Endothelial cell of umbilical vein (primary cell): Measurements from ENCODE around the gene NDUFA8. TPM values are rescaled to one million over a fixed set of nuclear protein-coding genes. Genes with fewer than 3 reads are reported as not detected.

Experiments
- BruUV-seq: library from RNA; stranded (reverse); fragments of 400-500 nt; replicated peaks from 2 replicates; lab custom pipeline; 2021; lab: Mats Ljungman, UMichigan
- CTCF ChIA-PET: fragments of 300-600, 350-600 bp; sonication (Branson Sonifier 250); formaldehyde crosslinking; loops from one replicate; lab custom pipeline; 2021; ENCODE audit warnings: antibody characterized with exemption, inconsistent platforms; lab: Charles Lee
- POLR2A ChIA-PET: fragments of 300-600, 350-600 bp; sonication (Branson Sonifier 250); formaldehyde crosslinking; loops from one replicate; lab custom pipeline; 2021; ENCODE audit warnings: antibody characterized with exemption, inconsistent platforms; lab: Charles Lee
- DNase-seq: peaks from one replicate; pipeline ENCODE4 v3.0.0-alpha.2; 2011; ENCODE audit warnings: low read depth, low spot score
- FAIRE-seq: peaks from 2 replicates; lab custom pipeline; 2011; peaks lifted over from hg19 to GRCh38; lab: Jason Lieb, UNC
- H2AFZ ChIP-seq: 2 replicates; pipeline ENCODE4 v1.6.0; 2012; ENCODE audit warnings: low read depth, low read length, control low read depth, inconsistent platforms
- H3K27ac ChIP-seq: 2 replicates; pipeline ENCODE4 v1.5.1; 2011; ENCODE audit warnings: low read depth, mild to moderate bottlenecking, control low read depth, low read length, moderate library complexity; ENCODE audit not compliant: insufficient read depth
- H3K27me3 ChIP-seq, 2 experiments: 2 replicates each; pipeline versions ENCODE4 v1.6.0 to v1.6.1; 2011; ENCODE audit warnings: low read length in 2 of 2, mixed read lengths in 1 of 2; ENCODE audit not compliant: control insufficient read depth in 2 of 2, insufficient read depth in 2 of 2
- H3K36me3 ChIP-seq, 2 experiments: 2 replicates in 1 of 2; 3 replicates in 1 of 2; pipeline ENCODE4 v1.5.1; 2011; ENCODE audit warnings: low read length in 2 of 2, mild to moderate bottlenecking in 1 of 2, moderate library complexity in 1 of 2; ENCODE audit not compliant: control insufficient read depth in 2 of 2, insufficient read depth in 2 of 2; ENCODE audit errors: extremely low read depth in 1 of 2
- H3K4me1 ChIP-seq: 3 replicates; pipeline ENCODE4 v1.5.1; 2011; ENCODE audit warnings: mild to moderate bottlenecking, low read length; ENCODE audit not compliant: control insufficient read depth, insufficient read depth; ENCODE audit errors: extremely low read depth
- H3K4me2 ChIP-seq: 2 replicates; pipeline ENCODE4 v1.6.1; 2011; ENCODE audit warnings: low read length, control low read depth, mixed read lengths; ENCODE audit not compliant: insufficient read depth
- H3K4me3 ChIP-seq, 3 experiments: fragments of 200-600 bp in 1 of 3; sonication (generic), shearing (Covaris generic) in 1 of 3; replicated peaks in 1 of 3; 2 replicates each; pipeline ENCODE4 v1.5.1; 2011 to 2016; ENCODE audit warnings: control low read depth in 3 of 3, low read length in 3 of 3, mild to moderate bottlenecking in 2 of 3, inconsistent platforms in 1 of 3, low read depth in 1 of 3, moderate library complexity in 1 of 3; ENCODE audit not compliant: insufficient read depth in 1 of 3
- H3K79me2 ChIP-seq: 2 replicates; pipeline ENCODE4 v1.6.0; 2012; ENCODE audit warnings: low read length, inconsistent platforms; ENCODE audit not compliant: control insufficient read depth, insufficient read depth
- H3K9ac ChIP-seq: replicated peaks from 2 replicates; pipeline ENCODE3; 2011; ENCODE audit warnings: low read length, control low read depth; ENCODE audit not compliant: insufficient read depth; ENCODE audit errors: extremely low read depth
- H3K9me1 ChIP-seq: replicated peaks from 3 replicates; pipeline ENCODE4 v1.6.0; 2011; ENCODE audit warnings: mild to moderate bottlenecking, low read length; ENCODE audit not compliant: control insufficient read depth, insufficient read depth; ENCODE audit errors: extremely low read depth
- H3K9me3 ChIP-seq: replicated peaks from 2 replicates; pipeline ENCODE4 v1.5.1; 2012; ENCODE audit warnings: low read length, inconsistent platforms; ENCODE audit not compliant: control insufficient read depth, insufficient read depth
- H4K20me1 ChIP-seq: replicated peaks from 2 replicates; pipeline ENCODE3; 2011; ENCODE audit warnings: mild to moderate bottlenecking, low read length; ENCODE audit not compliant: control insufficient read depth, insufficient read depth; ENCODE audit errors: extremely low read depth
- EZH2 ChIP-seq: IDR thresholded peaks from 2 replicates; pipeline ENCODE4 v1.6.1; 2012; ENCODE audit warnings: borderline replicate concordance, low read depth, mild to moderate bottlenecking, moderate library complexity, low read length, inconsistent platforms; ENCODE audit not compliant: severe bottlenecking
- FOS ChIP-seq: IDR thresholded peaks from 2 replicates; pipeline ENCODE4 v1.6.1; 2011; ENCODE audit warnings: mild to moderate bottlenecking, low read length, moderate library complexity, borderline replicate concordance; ENCODE audit not compliant: insufficient read depth
- GATA2 ChIP-seq: IDR thresholded peaks from 2 replicates; pipeline ENCODE4 v1.7.0; 2011; ENCODE audit warnings: low read depth, mild to moderate bottlenecking, moderate library complexity, mixed read lengths, low read length; ENCODE audit not compliant: insufficient read length, insufficient read depth
- JUN ChIP-seq: IDR thresholded peaks from 2 replicates; pipeline ENCODE4 v1.6.1; 2011; ENCODE audit warnings: borderline replicate concordance, low read depth; ENCODE audit not compliant: insufficient read length, insufficient read depth
- MYC ChIP-seq: IDR thresholded peaks from one replicate; pipeline ENCODE4 v1.6.1; 2011; ENCODE audit warnings: mild to moderate bottlenecking, low read depth, low read length
- POLR2A ChIP-seq: IDR thresholded peaks from 2 replicates; pipeline ENCODE4 v1.6.1; 2012; ENCODE audit warnings: low read depth, mild to moderate bottlenecking, control low read depth, low read length
- POLR2AphosphoS5 ChIP-seq: IDR thresholded peaks from 2 replicates; pipeline ENCODE4 v1.6.1; 2012; ENCODE audit warnings: low read depth, mild to moderate bottlenecking, control low read depth, low read length, moderate library complexity; ENCODE audit not compliant: insufficient read depth
- dilution Hi-C: fragments of 300-500 bp; cut with MboI; formaldehyde crosslinking; loops from one replicate; pipeline ENCODE4 v1.15.0; 2019; ENCODE audit warnings: low sequenced_read_pairs; ENCODE audit not compliant: extremely low pct_ligation_motif_present
- intact Hi-C: fragments of 100-400 bp; cut with micrococcal nuclease; formaldehyde crosslinking; loops from one replicate; pipeline ENCODE4 v1.10.0; 2022
- polyA plus RNA-seq, 4 experiments: library from polyadenylated mRNA; depleted of rRNA in 3 of 4; stranded (reverse) in 3 of 4; unstranded in 1 of 4; fragments of >200 nt; gene quantifications; 2 replicates each; pipeline versions ENCODE4 v1.2.1 to v1.2.3, GENCODE V29; 2011 to 2012; ENCODE audit warnings: missing spikeins in 1 of 4
- total RNA-seq: library from RNA; stranded (reverse); gene quantifications from 2 replicates; pipeline ENCODE4 v1.2.3, GENCODE V29; 2021
- TF ChIP-seq, protein P1 (sequence below), 2 donors: IDR thresholded peaks; 1 replicate in 1 of 2; 2 replicates in 1 of 2; pipeline ENCODE4 v1.5.1; 2011; ENCODE audit warnings: low read length in 2 of 2, mild to moderate bottlenecking in 2 of 2, moderate library complexity in 2 of 2, control low read depth in 1 of 2, inconsistent platforms in 1 of 2, low read depth in 1 of 2; ENCODE audit not compliant: insufficient read depth in 1 of 2; ENCODE audit errors: extremely low read depth in 1 of 2
- TF ChIP-seq, protein P2 (sequence below): IDR thresholded peaks from 2 replicates; pipeline ENCODE4 v1.6.1; 2011; ENCODE audit not compliant: insufficient read depth, insufficient read length

The NDUFA8 gene
- total and polyA plus RNA-seq, 2 donors (not counting 3 experiments of a cell fraction or from before 2014, with no cell fraction given), result 68.2 to 100 TPM

DNA sequence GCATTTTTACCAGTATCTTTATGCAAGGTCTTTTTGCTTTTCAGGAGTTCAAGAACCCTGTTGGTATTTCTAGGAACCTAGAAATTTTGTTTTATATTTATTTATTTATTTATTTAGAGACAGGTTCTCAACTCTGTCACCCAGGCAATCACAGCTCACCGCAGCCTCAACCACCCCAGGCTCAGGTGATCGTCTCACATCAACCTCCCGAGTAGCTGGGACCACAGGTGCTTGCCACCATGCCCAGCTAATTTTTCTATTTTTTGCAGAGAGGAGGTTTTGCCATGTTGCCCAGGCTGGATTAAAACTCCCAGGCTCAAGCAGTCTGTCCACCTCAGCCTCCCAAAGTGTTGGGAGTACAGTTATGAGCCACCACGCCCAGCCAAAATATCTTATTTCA is 36.3 kb upstream of the NDUFA8 start:
- no peaks in the 10 kb centered on the region for H3K36me3 ChIP-seq
- ChIA-PET CTCF (no interaction called here), POLR2A (no interaction called here)
- H3K9me3 ChIP-seq, result no peaks in the 10 kb centered on the region
- peaks cover 3 to 13% of the 10 kb centered on the region in 2 experiments for H3K27me3 ChIP-seq
- H3K9ac ChIP-seq, result no peak overlapping the region
- no peak overlapping the region for H3K27ac ChIP-seq
- FAIRE-seq (no peak), DNase-seq (no peak)
- no TSS peak for BruUV-seq
- H3K4me2 ChIP-seq, result no peak overlapping the region
- TF ChIP-seq, protein P1, sequence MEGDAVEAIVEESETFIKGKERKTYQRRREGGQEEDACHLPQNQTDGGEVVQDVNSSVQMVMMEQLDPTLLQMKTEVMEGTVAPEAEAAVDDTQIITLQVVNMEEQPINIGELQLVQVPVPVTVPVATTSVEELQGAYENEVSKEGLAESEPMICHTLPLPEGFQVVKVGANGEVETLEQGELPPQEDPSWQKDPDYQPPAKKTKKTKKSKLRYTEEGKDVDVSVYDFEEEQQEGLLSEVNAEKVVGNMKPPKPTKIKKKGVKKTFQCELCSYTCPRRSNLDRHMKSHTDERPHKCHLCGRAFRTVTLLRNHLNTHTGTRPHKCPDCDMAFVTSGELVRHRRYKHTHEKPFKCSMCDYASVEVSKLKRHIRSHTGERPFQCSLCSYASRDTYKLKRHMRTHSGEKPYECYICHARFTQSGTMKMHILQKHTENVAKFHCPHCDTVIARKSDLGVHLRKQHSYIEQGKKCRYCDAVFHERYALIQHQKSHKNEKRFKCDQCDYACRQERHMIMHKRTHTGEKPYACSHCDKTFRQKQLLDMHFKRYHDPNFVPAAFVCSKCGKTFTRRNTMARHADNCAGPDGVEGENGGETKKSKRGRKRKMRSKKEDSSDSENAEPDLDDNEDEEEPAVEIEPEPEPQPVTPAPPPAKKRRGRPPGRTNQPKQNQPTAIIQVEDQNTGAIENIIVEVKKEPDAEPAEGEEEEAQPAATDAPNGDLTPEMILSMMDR (IDR thresholded peaks at IDR 0.05; ENCODE audit: extremely low read depth in 1 of 2, insufficient read depth in 1 of 2, low read depth in 1 of 2, low read length in 2 of 2), result no peak
- TF ChIP-seq, protein P2, sequence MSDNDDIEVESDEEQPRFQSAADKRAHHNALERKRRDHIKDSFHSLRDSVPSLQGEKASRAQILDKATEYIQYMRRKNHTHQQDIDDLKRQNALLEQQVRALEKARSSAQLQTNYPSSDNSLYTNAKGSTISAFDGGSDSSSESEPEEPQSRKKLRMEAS, result no peak
- TF ChIP-seq FOS (no peak), MYC (no peak), JUN (no peak), EZH2 (no peak), POLR2AphosphoS5 (no peak), POLR2A (no peak), GATA2 (no peak)
- intact Hi-C loops (no loop called here), dilution Hi-C loops (no loop called here)
- H3K4me1 ChIP-seq, result no peaks in the 10 kb centered on the region
- no peak overlapping the region for H2AFZ ChIP-seq
- no peaks in the 10 kb centered on the region for H4K20me1 ChIP-seq
- H3K4me3 ChIP-seq, result no peak overlapping the region
- H3K9me1 ChIP-seq, result no peaks in the 10 kb centered on the region
- no peaks in the 10 kb centered on the region for H3K79me2 ChIP-seq
